ENCODE data around the gene TIGD1.

TIGD1 gene

GRCh38 chr2:232532419-232532818, 17.9 kb downstream of the TIGD1 start:
- no peaks in the 10 kb centered on the region for H3K36me3 ChIP-seq (ENCODE audit: insufficient read depth, insufficient read length, low read length)
- TF ChIP-seq ZNF274 (IDR thresholded peaks at IDR 0.05; ENCODE audit: low read depth, low read length), result no peak
- TF ChIP-seq SUZ12 (IDR thresholded peaks at IDR 0.05; ENCODE audit: extremely low read depth, insufficient read depth, insufficient read length), result no peak
- TF ChIP-seq YY1 (IDR thresholded peaks at IDR 0.05; ENCODE audit: insufficient read depth, insufficient read length), result no peak
- no peak overlapping the region for H3K9ac ChIP-seq (ENCODE audit: insufficient read length, low read depth)
- no peak overlapping the region for H3K4me3 ChIP-seq (ENCODE audit: insufficient read length, low read depth)
- peaks cover 10% of the 10 kb centered on the region; the same call in 1 of the 2 replicates for H3K9me3 ChIP-seq (ENCODE audit: insufficient read depth, low read length)
- H3K4me1 ChIP-seq (ENCODE audit: insufficient read depth, insufficient read length), result peaks cover 14% of the 10 kb centered on the region
- peaks cover 13% of the 10 kb centered on the region for H3K27me3 ChIP-seq (ENCODE audit: insufficient read depth, insufficient read length)
- DNase-seq (ENCODE audit: low read depth, low spot score), result no peak

DNA sequence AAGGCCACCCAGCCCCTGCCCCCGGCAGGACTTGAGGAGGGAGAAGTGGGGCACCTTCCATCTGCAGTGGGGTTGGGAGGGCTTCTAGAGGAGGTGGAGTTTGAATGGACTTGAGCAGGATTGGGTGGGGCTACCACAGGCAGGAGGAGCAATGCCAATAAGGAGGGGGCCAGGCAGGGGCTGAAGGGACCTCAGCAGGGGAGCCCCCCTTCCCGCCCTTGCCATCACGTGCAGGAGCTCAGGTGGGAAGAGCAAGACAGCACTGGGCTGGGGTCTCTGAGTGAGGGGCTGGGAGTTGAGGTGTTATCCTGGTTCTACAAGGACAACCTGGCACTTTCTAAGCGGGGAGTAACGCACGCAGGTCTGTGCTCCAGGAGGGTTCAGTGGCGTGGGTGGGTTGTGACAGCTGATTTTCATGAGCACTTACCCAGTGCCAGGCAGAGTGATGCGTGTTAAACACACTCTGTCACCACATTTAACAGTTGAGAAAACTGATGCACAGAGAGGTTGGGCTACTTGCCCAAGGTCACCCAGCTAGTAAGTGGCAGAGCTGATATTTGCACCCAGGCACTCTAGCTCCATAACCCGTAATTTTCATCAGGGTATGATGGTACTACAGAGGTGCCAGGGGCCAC, 19.6 kb downstream of the TIGD1 start:
- TF ChIP-seq ZNF274 (IDR thresholded peaks at IDR 0.05; ENCODE audit: low read depth, low read length) (no peak), SUZ12 (IDR thresholded peaks at IDR 0.05; ENCODE audit: extremely low read depth, insufficient read depth, insufficient read length) (no peak), YY1 (IDR thresholded peaks at IDR 0.05; ENCODE audit: insufficient read depth, insufficient read length) (no peak)
- Histone ChIP-seq H3K9me3 (ENCODE audit: insufficient read depth, low read length) (0 out of 2 replicates have a peak, but pooled peaks cover 2% of the 10 kb centered on the region), H3K27me3 (ENCODE audit: insufficient read depth, insufficient read length) (peaks cover 13% of the 10 kb centered on the region), H3K9ac (ENCODE audit: insufficient read length, low read depth) (no peak overlapping the region), H3K36me3 (ENCODE audit: insufficient read depth, insufficient read length, low read length) (no peaks in the 10 kb centered on the region), H3K4me3 (ENCODE audit: insufficient read length, low read depth) (no peak overlapping the region), H3K4me1 (ENCODE audit: insufficient read depth, insufficient read length) (peaks cover 16% of the 10 kb centered on the region)
- DNase-seq (ENCODE audit: low read depth, low spot score), result no peak

DNA sequence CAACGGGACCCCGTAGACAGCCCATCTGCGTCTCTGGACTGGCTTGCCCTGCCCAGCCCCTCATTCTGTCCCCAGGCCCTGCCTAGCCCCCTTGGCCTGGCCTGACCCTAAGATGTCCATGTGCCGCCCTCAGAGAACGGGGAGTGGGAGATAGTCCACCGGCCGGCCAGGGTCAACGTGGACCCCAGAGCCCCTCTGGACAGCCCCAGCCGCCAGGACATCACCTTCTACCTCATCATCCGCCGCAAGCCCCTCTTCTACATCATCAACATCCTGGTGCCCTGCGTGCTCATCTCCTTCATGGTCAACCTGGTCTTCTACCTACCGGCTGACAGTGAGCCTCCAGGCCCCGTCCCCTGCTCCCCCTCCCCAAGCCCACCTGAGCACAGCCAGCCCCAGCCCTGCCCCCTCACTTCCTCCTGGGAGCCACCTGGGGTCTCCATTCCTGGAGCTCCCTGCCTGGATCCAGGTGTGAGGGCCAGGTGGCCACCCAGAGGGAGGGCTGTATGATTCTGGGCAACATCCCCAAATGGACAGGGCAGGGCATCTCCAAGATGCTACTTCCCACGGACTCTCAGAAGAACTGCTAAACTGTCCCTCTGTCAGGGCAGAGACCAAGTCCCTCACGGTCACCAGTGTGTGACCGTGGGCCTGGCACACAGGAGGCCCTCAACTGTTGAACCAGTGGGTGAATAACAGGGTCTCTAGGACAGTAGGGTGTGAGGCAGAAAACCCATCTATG, 20.4 kb downstream of the TIGD1 start:
- Histone ChIP-seq H3K36me3 (ENCODE audit: insufficient read depth, insufficient read length, low read length) (no peaks in the 10 kb centered on the region), H3K9ac (ENCODE audit: insufficient read length, low read depth) (no peak overlapping the region), H3K27me3 (ENCODE audit: insufficient read depth, insufficient read length) (peaks cover 20% of the 10 kb centered on the region), H3K9me3 (ENCODE audit: insufficient read depth, low read length) (no peaks in the 10 kb centered on the region), H3K4me1 (ENCODE audit: insufficient read depth, insufficient read length) (peaks cover 16% of the 10 kb centered on the region), H3K4me3 (ENCODE audit: insufficient read length, low read depth) (no peak overlapping the region)
- no peak for TF ChIP-seq SUZ12 (IDR thresholded peaks at IDR 0.05; ENCODE audit: extremely low read depth, insufficient read depth, insufficient read length)
- TF ChIP-seq YY1 (IDR thresholded peaks at IDR 0.05; ENCODE audit: insufficient read depth, insufficient read length), result no peak
- no peak for TF ChIP-seq ZNF274 (IDR thresholded peaks at IDR 0.05; ENCODE audit: low read depth, low read length)
- DNase-seq (ENCODE audit: low read depth, low spot score), result no peak

GRCh38 chr2:232528746-232529460, 21.5 kb downstream of the TIGD1 start:
- DNase-seq (ENCODE audit: low read depth, low spot score), result no peak
- Histone ChIP-seq H3K4me1 (ENCODE audit: insufficient read depth, insufficient read length) (peaks cover 11% of the 10 kb centered on the region), H3K9ac (ENCODE audit: insufficient read length, low read depth) (no peak overlapping the region), H3K36me3 (ENCODE audit: insufficient read depth, insufficient read length, low read length) (no peaks in the 10 kb centered on the region), H3K27me3 (ENCODE audit: insufficient read depth, insufficient read length) (peaks cover 29% of the 10 kb centered on the region), H3K9me3 (ENCODE audit: insufficient read depth, low read length) (no peaks in the 10 kb centered on the region), H3K4me3 (ENCODE audit: insufficient read length, low read depth) (no peak overlapping the region)
- TF ChIP-seq ZNF274 (IDR thresholded peaks at IDR 0.05; ENCODE audit: low read depth, low read length) (no peak), SUZ12 (IDR thresholded peaks at IDR 0.05; ENCODE audit: extremely low read depth, insufficient read depth, insufficient read length) (no peak), YY1 (IDR thresholded peaks at IDR 0.05; ENCODE audit: insufficient read depth, insufficient read length) (no peak)

DNA sequence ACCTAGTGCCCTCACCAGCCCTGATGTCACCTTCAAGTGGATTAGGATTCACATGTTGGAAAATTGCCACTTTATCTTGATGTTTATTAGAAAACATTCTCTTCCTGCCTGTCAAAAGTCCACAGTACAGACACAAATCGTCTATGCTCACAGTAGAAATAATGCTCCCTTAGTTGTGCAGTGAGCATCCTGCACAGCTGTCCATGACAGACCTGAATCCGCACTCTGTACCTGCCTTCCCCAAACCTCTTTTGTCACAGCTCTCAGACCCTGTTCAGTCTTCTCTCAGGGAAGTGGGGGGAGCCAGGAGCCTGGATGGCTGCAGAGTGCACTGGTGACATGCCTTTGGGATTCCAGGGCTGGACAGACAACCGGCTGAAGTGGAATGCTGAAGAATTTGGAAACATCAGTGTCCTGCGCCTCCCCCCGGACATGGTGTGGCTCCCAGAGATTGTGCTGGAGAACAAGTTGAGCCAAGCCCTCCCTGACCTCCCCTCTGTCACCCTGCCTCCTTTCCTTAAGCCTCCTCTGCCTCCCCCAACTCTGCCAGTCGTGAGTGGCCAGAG, 22.4 kb downstream of the TIGD1 start:
- Histone ChIP-seq H3K36me3 (ENCODE audit: insufficient read depth, insufficient read length, low read length) (no peaks in the 10 kb centered on the region), H3K4me3 (ENCODE audit: insufficient read length, low read depth) (no peak overlapping the region), H3K9ac (ENCODE audit: insufficient read length, low read depth) (no peak overlapping the region), H3K27me3 (ENCODE audit: insufficient read depth, insufficient read length) (peaks cover 38% of the 10 kb centered on the region), H3K9me3 (ENCODE audit: insufficient read depth, low read length) (no peaks in the 10 kb centered on the region), H3K4me1 (ENCODE audit: insufficient read depth, insufficient read length) (peaks cover 14% of the 10 kb centered on the region)
- TF ChIP-seq SUZ12 (IDR thresholded peaks at IDR 0.05; ENCODE audit: extremely low read depth, insufficient read depth, insufficient read length), result no peak
- TF ChIP-seq ZNF274 (IDR thresholded peaks at IDR 0.05; ENCODE audit: low read depth, low read length), result no peak
- no peak for TF ChIP-seq YY1 (IDR thresholded peaks at IDR 0.05; ENCODE audit: insufficient read depth, insufficient read length)
- DNase-seq (ENCODE audit: low read depth, low spot score), result no peak

DNA sequence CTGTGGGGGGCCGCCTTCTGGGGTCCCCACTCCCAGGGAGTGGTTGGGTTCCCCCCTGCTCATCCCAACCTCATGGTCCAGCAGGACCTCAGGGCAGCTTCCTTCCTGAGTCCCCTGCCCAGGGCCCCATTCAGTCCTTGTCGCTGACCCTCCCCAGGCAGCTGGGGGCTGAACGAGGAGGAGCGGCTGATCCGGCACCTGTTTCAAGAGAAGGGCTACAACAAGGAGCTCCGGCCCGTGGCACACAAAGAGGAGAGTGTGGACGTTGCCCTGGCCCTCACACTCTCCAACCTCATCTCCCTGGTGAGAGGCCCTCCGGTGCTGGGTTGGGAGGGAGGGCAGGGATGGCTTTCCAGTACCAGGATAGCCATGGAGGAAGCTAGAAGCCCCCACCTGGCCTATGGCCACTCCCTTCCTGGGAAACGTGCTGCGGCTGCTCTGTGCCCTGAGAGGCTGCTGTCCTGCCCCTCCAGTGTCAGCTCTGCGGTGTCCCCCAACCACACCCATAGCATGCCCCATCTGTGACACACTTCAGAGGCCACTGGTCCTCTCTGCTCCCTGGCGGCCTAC, 23.9 kb downstream of the TIGD1 start:
- H3K9ac ChIP-seq (ENCODE audit: insufficient read length, low read depth), result no peak overlapping the region
- TF ChIP-seq YY1 (IDR thresholded peaks at IDR 0.05; ENCODE audit: insufficient read depth, insufficient read length) (no peak), SUZ12 (IDR thresholded peaks at IDR 0.05; ENCODE audit: extremely low read depth, insufficient read depth, insufficient read length) (no peak), ZNF274 (IDR thresholded peaks at IDR 0.05; ENCODE audit: low read depth, low read length) (no peak)
- no peak overlapping the region for H3K4me3 ChIP-seq (ENCODE audit: insufficient read length, low read depth)
- H3K4me1 ChIP-seq (ENCODE audit: insufficient read depth, insufficient read length), result peaks cover 19% of the 10 kb centered on the region
- no peaks in the 10 kb centered on the region for H3K9me3 ChIP-seq (ENCODE audit: insufficient read depth, low read length)
- peaks cover 53% of the 10 kb centered on the region for H3K27me3 ChIP-seq (ENCODE audit: insufficient read depth, insufficient read length)
- no peaks in the 10 kb centered on the region for H3K36me3 ChIP-seq (ENCODE audit: insufficient read depth, insufficient read length, low read length)
- no peak for DNase-seq (ENCODE audit: low read depth, low spot score)
